GM19397 (cell line): Measurements from ENCODE around the gene PHF21B.

ENCODE experiments used
- ATAC-seq: cut with Tn5 transposase; IDR thresholded peaks from one replicate; pipeline ENCODE4 v1.9.1; 2021; ENCODE audit warnings: mild to moderate bottlenecking, moderate library complexity; ENCODE audit not compliant: unreplicated experiment

Gene PHF21B

GRCh38 chr22:45019861-45020655, 10.3 kb upstream of the PHF21B start:
- ATAC-seq = no peak

- no peak for ATAC-seq
These were observed 4.8 kb upstream of the PHF21B start for GRCh38 chr22:45014654-45015053.

GRCh38 chr22:45013138-45013537, 3.3 kb upstream of the PHF21B start:
- no peak for ATAC-seq

GRCh38 chr22:45010532-45010900, 711 bp upstream of the PHF21B start:
- ATAC-seq = no peak

GRCh38 chr22:45008751-45009605, 827 bp downstream of the PHF21B start:
- no peak for ATAC-seq

GRCh38 chr22:45008186-45008681, 1.6 kb downstream of the PHF21B start:
- ATAC-seq = no peak

- ATAC-seq = no peak
These were observed 2.2 kb downstream of the PHF21B start for GRCh38 chr22:45007391-45008185.

GRCh38 chr22:45006964-45007390, 2.8 kb downstream of the PHF21B start:
- no peak for ATAC-seq

GRCh38 chr22:45006111-45006963, 3.5 kb downstream of the PHF21B start:
- no peak for ATAC-seq

GRCh38 chr22:45001653-45002052, 8.2 kb downstream of the PHF21B start:
- no peak for ATAC-seq

GRCh38 chr22:45000330-45000729, 9.5 kb downstream of the PHF21B start:
- no peak for ATAC-seq

- no peak for ATAC-seq
These were observed 10.1 kb downstream of the PHF21B start for GRCh38 chr22:44999687-45000086.

GRCh38 chr22:44999231-44999630, 10.6 kb downstream of the PHF21B start:
- ATAC-seq = no peak

- no peak for ATAC-seq
These were observed 11.5 kb downstream of the PHF21B start for GRCh38 chr22:44998296-44998695.

GRCh38 chr22:44997060-44997459, 12.7 kb downstream of the PHF21B start:
- no peak for ATAC-seq

- ATAC-seq = no peak
These were observed 13.2 kb downstream of the PHF21B start for GRCh38 chr22:44996648-44997047.

GRCh38 chr22:44996120-44996519, 13.7 kb downstream of the PHF21B start:
- ATAC-seq = no peak

- ATAC-seq = no peak
These were observed 14.1 kb downstream of the PHF21B start for GRCh38 chr22:44995715-44996114.

GRCh38 chr22:44995105-44995514, 14.7 kb downstream of the PHF21B start:
- ATAC-seq = no peak
